Activated gamma-delta T cell treated with Interleukin-2 at 50 U/mL for 16 hours (primary cell): Measurements from ENCODE around the gene GDF15.

ENCODE experiments used
- DNase-seq: peaks from one replicate; pipeline ENCODE4 v3.0.0-alpha.2; 2020

The GDF15 gene

DNA sequence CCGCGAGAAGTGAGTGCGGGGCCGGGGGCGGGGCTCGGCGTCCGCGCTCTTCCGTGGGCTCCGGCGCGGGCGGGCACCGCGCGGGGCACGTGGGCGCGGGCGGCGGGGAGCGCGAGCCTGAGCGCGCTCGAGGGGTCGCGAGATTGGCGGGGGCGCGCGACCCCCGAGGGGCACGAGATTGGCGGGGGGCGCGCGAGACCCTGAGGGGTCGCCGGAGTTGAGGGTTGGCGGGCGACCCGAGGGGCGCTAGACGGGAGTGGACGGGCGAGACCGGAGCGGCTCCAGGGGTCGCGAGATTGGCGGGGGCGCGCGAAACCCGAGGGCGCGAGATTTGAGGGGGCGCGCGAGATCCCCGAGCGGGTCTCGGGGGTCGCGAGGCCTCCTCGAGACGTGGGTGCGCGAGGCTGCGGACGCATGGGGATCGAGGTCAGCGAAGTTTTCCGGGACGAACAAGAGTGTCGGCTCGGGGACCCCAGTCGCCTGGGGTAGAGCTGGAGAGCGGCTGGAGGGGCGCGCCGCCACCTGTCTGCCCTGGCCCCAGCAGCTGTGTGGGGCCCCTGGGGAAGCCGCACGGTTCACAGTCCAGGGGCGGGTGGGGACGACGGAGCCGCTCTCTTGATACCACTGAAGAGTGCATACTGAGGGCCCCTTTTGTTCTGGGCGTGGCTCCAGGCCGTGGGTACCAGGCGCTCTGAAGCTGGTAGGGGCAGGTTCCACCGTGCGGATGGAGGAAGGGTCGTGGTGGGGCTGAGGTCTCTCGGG is 33.9 kb downstream of the GDF15 start:
- peak; percentile 47 for DNase-seq

GRCh38 chr19:18420930-18421329 is 35.0 kb downstream of the GDF15 start:
- no peak for DNase-seq

- DNase-seq: no peak
These were observed 35.5 kb downstream of the GDF15 start for GRCh38 chr19:18421371-18421959.

DNA sequence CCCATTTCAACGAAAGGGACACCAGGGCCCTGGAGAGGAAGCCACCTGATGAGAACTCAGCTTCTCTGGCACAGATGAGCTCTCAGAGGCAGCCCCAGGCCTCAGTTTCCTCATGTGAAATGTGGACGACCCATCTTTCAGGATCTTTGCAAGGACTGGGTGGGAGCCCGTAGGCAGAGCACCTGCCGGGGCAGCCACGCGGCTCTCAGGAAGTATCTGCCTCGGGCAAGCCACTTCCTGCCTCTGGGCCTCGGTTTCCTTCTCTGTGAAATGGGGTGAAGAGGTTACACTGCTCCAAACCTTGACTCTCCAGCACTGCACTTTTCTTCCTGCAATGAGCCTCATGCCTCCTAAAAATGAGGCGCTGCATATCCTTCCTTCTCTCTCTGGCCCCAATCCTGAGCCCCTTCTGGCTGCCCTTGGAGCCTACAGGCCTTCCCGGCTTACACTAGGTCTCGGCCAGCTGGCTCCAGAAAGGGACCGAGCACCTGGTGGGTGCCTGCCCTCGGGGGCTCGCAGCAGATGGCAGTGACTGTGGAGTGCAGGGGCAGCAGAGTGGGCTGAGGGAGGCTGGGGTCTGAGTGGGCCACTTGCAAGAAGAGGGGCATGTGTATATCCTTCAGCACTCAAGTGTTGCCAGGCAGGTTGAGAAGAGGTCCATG is 36.7 kb downstream of the GDF15 start:
- DNase-seq: peak; percentile 42

- no peak for DNase-seq
These were observed 37.5 kb downstream of the GDF15 start for GRCh38 chr19:18423258-18424020.

DNA sequence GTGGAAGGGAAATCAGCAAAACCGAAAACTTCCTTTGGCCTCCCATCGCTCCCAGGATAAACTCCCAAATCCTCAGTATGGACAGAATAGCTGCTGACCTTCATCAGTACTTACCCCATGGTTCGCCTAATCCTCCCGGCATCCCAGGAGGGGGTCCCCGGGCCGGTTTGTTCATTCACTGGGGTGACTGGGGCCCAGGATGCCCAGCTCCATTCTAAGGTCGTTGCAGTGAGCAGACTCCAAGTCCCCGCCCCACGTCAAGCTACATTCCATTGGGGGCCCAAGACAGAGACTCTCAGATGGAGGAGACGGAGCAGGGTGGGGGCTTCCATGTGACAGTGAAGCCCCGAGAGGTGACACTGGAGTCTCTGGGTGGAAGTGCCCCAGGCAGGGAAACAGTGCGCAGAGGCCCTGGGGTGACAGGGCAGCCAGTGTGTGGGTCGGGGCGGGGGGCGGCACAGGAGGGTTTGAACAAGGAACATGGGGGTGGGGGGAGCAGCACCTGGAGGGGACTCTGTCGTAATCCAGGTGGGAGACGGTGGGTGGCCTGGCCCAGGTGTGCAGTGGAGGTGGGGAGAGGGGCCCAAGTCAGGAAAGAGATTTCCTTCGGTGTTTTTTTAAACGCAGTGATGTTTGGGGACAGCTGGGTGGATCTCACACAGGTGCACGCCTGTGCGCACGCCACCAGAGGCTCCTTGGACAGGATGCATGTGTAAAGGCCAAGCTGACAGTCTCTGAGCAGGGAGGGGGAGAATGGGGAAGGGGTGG is 38.3 kb downstream of the GDF15 start:
- DNase-seq: no peak

GRCh38 chr19:18424890-18425514 is 39.0 kb downstream of the GDF15 start:
- no peak for DNase-seq

DNA sequence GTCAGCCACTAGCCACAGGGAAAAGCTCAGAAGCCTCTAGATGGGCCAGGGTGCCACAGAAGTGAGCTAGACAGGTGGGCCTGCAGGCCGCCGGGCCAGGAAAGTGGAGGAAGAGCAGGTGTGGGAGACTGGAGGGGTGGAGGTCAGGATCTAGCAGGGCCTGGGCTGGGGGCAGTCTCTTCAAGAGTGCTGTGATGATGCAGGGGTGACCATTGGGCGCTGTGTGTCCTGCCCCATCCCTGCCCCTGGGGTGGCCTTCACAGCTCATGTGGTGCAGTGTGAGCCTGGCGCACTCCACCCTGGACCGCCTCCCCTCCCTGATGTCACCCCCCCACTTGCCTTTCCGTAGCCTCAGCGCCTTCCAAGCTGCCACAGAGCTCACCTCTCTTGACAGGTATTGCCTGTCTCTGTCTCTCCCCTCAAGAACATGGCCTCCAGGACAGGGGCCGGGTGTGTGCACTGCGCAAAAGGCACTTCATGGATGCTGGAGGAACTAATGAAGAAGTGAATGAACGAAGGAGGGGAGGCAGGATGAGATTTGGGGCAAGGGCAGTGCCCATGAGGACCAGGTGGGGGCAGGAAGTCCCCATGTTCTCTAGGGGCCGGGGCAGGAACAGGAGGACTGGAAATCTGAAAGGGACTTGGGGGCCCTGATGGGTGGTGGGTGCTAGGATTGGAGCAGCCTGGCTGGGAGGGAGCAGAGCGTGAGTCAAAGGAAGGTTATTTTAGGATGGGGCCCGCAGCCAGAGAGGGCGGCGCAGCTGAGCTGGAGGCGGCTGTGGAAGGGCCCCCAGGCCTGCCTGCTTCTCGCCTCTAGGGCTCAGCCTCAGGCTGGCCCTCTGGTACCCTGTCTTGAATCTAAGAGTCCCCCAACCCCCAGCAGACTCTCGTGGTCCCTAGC is 39.8 kb downstream of the GDF15 start:
- no peak for DNase-seq

GRCh38 chr19:18426416-18426767 is 40.4 kb downstream of the GDF15 start:
- no peak for DNase-seq

GRCh38 chr19:18427080-18427742 is 41.3 kb downstream of the GDF15 start:
- no peak for DNase-seq

DNA sequence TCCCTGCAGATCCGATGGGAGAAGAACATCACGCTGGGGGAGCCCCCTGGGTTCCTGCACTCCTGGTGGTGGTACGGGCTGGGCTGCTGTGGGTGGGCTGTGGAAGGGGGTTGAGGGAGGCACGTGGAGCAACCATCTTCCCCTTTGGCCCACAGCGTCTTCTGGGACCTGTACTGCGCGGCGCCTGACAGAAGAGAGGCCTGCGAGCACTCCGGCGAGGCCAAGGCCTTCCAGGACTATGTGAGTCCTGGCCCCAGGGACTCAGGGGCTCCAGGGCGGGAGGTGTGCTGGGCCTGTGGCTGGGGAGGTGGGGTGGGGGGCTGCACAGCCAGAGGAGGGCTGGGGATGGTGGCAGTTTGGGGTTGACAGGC is 41.8 kb downstream of the GDF15 start:
- no peak for DNase-seq

DNA sequence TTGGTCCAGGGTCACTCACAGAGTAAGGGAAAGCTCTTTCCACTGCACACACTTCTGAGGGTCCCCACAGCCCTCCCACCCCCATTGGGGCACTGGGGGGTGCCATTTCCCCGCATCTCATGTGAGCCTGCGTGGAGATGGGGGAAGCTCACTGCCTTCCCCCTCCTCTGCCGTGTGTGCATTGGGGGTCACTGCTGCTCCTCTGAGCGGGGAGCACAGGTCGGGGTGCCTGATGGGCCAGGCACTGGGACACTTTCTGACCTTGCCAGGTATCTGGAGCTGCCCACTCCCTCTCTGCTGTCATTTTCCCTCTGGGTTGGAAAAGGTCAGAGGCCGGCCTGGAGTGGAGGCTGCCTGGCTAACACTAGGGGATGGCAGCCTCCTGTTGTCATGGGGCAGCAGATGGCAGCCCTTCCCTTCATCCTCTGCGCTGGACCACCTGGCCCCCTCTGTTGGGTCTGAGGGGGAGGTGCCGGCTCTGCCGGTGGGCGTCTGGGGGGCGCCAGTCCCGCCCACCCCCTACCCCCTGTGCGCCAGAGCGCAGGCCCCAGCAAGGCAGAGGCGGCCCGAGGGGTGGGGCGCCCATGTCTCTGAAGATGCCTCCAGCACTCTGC is 42.3 kb downstream of the GDF15 start:
- no peak for DNase-seq

- peak; percentile 84 for DNase-seq
These were observed 43.1 kb downstream of the GDF15 start for GRCh38 chr19:18428787-18429674.

- no peak for DNase-seq
These were observed 43.9 kb downstream of the GDF15 start for GRCh38 chr19:18429717-18430416.

DNA sequence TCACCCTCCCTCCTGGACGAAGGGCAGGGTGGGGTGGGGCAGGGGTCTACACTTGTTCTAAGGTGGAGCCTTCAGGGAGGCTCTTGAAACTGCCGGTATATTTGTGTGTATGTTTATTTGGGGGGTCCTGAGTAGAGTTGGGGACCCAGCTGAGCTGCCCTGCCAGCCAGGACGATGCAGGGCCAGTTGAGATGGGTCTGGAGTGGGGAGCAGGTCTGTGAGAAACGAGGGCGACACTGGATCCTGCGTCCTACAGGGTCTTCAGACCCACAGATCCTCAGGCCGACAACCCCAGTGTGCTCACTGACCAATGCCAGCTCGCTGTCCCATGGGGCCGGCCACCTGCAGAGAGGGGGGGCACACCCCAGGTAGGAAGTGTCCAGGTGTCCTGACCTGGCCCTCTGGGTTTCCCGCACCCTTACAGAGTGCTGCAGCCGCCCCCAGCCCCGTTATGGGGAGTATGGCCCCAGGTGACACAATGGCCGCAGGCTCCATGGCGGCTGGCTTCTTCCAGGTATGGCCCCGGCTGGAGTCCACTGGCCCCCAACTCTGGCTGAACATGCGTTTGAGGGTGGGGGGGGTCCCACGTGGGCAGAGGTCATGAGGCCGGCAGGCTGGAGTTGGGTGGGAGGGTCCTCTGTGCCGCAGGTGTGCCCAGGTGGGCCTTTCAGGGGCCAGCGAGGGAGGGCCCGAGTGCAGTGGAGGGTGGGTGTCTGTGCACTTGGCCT is 44.6 kb downstream of the GDF15 start:
- no peak for DNase-seq

DNA sequence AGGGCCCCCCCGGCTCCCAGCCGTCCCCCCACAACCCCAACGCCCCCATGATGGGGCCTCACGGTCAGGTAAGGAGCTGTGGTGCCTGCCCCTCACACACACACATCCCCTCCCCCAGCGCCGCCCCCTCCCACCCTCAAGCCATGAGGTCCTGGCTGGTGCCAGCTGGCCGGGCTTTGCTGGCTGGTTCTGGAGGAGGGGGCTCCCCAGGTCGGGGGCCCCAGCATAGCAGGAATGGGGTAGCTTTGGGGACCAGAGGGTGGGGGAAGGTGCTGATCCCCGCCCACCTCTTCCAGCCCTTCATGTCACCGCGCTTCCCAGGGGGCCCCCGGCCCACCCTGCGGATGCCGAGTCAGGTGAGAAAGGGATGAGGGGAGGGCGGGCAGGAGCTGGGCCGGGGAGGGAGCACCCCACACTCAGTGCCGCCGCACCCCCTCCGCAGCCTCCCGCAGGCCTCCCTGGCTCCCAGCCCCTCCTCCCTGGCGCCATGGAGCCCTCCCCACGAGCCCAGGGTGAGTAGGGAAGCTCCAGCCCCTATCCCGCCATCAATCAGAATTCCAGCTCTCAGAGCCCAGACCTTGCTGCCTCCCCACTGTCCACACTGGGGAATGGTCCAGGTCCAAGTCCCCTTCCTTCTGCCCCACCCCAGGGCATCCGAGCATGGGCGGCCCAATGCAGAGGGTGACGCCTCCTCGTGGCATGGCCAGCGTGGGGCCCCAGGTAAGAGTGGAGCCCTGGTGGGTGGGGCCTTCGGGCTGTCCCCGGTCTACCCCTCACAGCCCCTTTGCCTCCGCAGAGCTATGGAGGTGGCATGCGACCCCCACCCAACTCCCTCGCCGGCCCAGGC is 45.6 kb downstream of the GDF15 start:
- no peak for DNase-seq
